Fibroblast of lung (primary cell): Measurements from ENCODE around the gene PRDM16. TPM values are rescaled to one million over a fixed set of nuclear protein-coding genes. Genes with fewer than 3 reads are reported as not detected.
A peak's percentile ranks its signal among the peaks of the same experiment; 100 is the strongest.

Experiments
- DNase-seq, 2 donors: peaks; one replicate each; pipeline versions ENCODE4 v3.0.0 to v3.0.0-alpha.2; 2010; ENCODE audit warnings: low read depth in 2 of 2
- H2AFZ ChIP-seq: 2 replicates; pipeline ENCODE4 v1.5.1; 2012; ENCODE audit warnings: low read length, control low read depth, inconsistent platforms
- H3K27ac ChIP-seq: 2 replicates; pipeline ENCODE4 v1.5.1; 2011; ENCODE audit warnings: low read length, control low read depth; ENCODE audit not compliant: insufficient read depth
- H3K27me3 ChIP-seq: 2 replicates; pipeline ENCODE4 v1.5.1; 2011; ENCODE audit warnings: mild to moderate bottlenecking, low read length; ENCODE audit not compliant: control insufficient read depth, insufficient read depth
- H3K36me3 ChIP-seq: 2 replicates; pipeline ENCODE4 v1.5.1; 2011; ENCODE audit warnings: low read length; ENCODE audit not compliant: control insufficient read depth, insufficient read depth
- H3K4me1 ChIP-seq: 2 replicates; pipeline ENCODE4 v1.5.1; 2011; ENCODE audit warnings: low read length; ENCODE audit not compliant: control insufficient read depth, insufficient read depth; ENCODE audit errors: extremely low read depth
- H3K4me2 ChIP-seq: 2 replicates; pipeline ENCODE4 v1.5.1; 2011; ENCODE audit warnings: low read length, control low read depth; ENCODE audit not compliant: insufficient read depth; ENCODE audit errors: extremely low read depth
- H3K4me3 ChIP-seq, 4 experiments: fragments of 200-600 bp in 1 of 4; sonication (generic) in 1 of 4; replicated peaks in 1 of 4; 2 replicates each; pipeline ENCODE4 v1.5.1; 2011 to 2016; ENCODE audit warnings: low read length in 4 of 4, low read depth in 3 of 4, mild to moderate bottlenecking in 3 of 4, control low read depth in 2 of 4, inconsistent platforms in 1 of 4, mixed read lengths in 1 of 4; ENCODE audit not compliant: insufficient read depth in 1 of 4; ENCODE audit errors: control extremely low read depth in 1 of 4
- H3K79me2 ChIP-seq: 2 replicates; pipeline ENCODE4 v1.5.1; 2012; ENCODE audit warnings: mild to moderate bottlenecking, low read length, inconsistent platforms; ENCODE audit not compliant: control insufficient read depth, insufficient read depth
- H3K9ac ChIP-seq: 2 replicates; pipeline ENCODE4 v1.5.1; 2011; ENCODE audit warnings: mild to moderate bottlenecking, low read length, control low read depth; ENCODE audit not compliant: insufficient read depth
- H3K9me3 ChIP-seq: 2 replicates; pipeline ENCODE4 v1.5.1; 2012; ENCODE audit warnings: low read depth, low read length; ENCODE audit not compliant: control insufficient read depth, insufficient read depth
- H4K20me1 ChIP-seq: 2 replicates; pipeline ENCODE4 v1.5.1; 2011; ENCODE audit warnings: low read length; ENCODE audit not compliant: control insufficient read depth, insufficient read depth; ENCODE audit errors: extremely low read depth
- EZH2 ChIP-seq: IDR thresholded peaks from 2 replicates; pipeline ENCODE4 v1.5.1; 2012; ENCODE audit warnings: low read length, control low read depth, mild to moderate bottlenecking; ENCODE audit errors: missing control alignments
- polyA plus RNA-seq, 2 donors: library from polyadenylated mRNA; depleted of rRNA in 1 of 2; stranded (reverse) in 1 of 2; unstranded in 1 of 2; fragments of >200 nt; gene quantifications; 2 replicates each; pipeline ENCODE4 v1.2.1, GENCODE V29; 2011 to 2012; ENCODE audit warnings: missing spikeins in 1 of 2
- total RNA-seq: library from RNA; depleted of rRNA; stranded (reverse); fragments of >200 nt; gene quantifications from 2 replicates; pipeline ENCODE4 v1.2.1, GENCODE V29; 2014
- TF ChIP-seq, protein P1 (sequence below), 2 donors: IDR thresholded peaks in 1 of 2; conservative IDR thresholded peaks in 1 of 2; 1 replicate in 1 of 2; 2 replicates in 1 of 2; pipeline ENCODE4 v1.5.1; 2011 to 2012; ENCODE audit warnings: low read length in 2 of 2, control low read depth in 1 of 2, inconsistent platforms in 1 of 2, low read depth in 1 of 2, mild to moderate bottlenecking in 1 of 2

PRDM16 gene
- total and polyA plus RNA-seq, 2 donors (not counting 1 experiment from before 2014, with no cell fraction given), result 0.30 to 1.8 TPM

DNA sequence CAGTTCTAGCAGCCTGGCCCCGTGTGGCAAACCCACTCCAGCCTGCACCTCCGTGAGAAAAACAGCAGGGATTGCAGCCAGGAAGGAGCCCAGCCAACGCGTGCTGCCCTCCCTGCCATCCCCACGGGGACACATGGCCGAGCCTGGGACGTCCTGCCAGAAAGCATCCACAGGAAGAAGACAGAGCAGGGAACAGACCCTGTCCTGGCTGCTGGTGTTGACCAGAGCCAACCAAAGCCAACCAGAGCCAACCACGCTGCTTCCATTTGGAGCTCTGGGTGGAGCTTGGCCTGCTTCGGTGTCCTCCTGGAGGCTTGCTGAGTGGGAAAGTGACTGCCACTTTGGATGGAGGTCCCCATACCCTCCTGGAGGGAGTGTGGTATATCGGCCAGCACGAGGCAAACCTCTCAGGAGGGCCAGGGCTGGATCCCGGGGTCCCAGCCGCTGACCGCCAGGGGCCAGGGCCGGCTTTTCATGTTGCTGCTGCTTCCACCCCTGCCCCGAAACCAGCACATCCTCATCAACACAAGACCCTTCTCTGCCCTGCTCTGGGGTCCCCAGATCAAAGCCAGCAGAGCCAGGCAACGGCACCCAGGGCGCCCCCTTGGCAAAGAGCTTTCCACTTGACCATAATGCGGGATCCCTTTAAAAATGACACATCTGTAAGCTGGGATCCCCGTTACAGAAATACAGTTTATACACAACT lies 304.9 kb downstream of the PRDM16 start:
- DNase-seq, result no peak
- Histone ChIP-seq H3K9me3 (no peaks in the 10 kb centered on the region), H3K4me3 (no peak overlapping the region), H3K36me3 (no peaks in the 10 kb centered on the region), H3K79me2 (no peaks in the 10 kb centered on the region), H3K27ac (no peak overlapping the region), H3K9ac (no peak overlapping the region), H3K4me1 (no peaks in the 10 kb centered on the region), H2AFZ (no peak overlapping the region), H3K4me2 (no peak overlapping the region), H3K27me3 (no peaks in the 10 kb centered on the region), H4K20me1 (no peaks in the 10 kb centered on the region)
- no peak for TF ChIP-seq EZH2
- TF ChIP-seq, protein P1, sequence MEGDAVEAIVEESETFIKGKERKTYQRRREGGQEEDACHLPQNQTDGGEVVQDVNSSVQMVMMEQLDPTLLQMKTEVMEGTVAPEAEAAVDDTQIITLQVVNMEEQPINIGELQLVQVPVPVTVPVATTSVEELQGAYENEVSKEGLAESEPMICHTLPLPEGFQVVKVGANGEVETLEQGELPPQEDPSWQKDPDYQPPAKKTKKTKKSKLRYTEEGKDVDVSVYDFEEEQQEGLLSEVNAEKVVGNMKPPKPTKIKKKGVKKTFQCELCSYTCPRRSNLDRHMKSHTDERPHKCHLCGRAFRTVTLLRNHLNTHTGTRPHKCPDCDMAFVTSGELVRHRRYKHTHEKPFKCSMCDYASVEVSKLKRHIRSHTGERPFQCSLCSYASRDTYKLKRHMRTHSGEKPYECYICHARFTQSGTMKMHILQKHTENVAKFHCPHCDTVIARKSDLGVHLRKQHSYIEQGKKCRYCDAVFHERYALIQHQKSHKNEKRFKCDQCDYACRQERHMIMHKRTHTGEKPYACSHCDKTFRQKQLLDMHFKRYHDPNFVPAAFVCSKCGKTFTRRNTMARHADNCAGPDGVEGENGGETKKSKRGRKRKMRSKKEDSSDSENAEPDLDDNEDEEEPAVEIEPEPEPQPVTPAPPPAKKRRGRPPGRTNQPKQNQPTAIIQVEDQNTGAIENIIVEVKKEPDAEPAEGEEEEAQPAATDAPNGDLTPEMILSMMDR (conservative IDR thresholded peaks at IDR 0.05 in 1 of 2, IDR thresholded peaks at IDR 0.05 in 1 of 2; ENCODE audit: low read depth in 1 of 2, low read length in 2 of 2), result no peak

DNA sequence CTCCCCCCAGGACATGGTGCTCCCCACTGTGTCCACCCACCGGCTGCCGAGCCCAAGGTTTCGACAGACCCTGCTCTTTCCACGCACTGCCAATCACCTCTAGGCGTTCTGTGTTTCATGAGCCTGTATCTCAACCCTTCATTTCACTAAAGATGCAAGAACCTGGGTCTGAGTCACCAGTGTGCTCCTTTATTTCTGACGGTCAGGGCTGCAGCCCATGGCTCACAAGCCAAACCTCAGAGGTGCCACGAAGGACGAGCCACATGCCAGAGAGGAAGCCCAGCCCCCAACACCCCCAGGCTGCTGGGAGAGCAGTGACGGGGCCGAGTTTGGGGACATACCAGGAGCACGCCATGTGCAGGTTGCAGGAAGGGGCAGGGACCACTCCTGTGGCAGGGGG lies 306.2 kb downstream of the PRDM16 start:
- H3K4me1 ChIP-seq, result no peaks in the 10 kb centered on the region
- no peak overlapping the region for H2AFZ ChIP-seq
- TF ChIP-seq, protein P1 (conservative IDR thresholded peaks at IDR 0.05 in 1 of 2, IDR thresholded peaks at IDR 0.05 in 1 of 2; ENCODE audit: low read depth in 1 of 2, low read length in 2 of 2), result no peak
- TF ChIP-seq EZH2, result no peak
- no peak overlapping the region for H3K9ac ChIP-seq
- no peaks in the 10 kb centered on the region for H3K9me3 ChIP-seq
- no peak overlapping the region for H3K4me3 ChIP-seq
- H3K36me3 ChIP-seq, result no peaks in the 10 kb centered on the region
- H3K79me2 ChIP-seq, result no peaks in the 10 kb centered on the region
- peak in 1 of 2 donors; percentile 73 for DNase-seq
- no peaks in the 10 kb centered on the region for H3K27me3 ChIP-seq
- H3K4me2 ChIP-seq, result no peak overlapping the region
- no peaks in the 10 kb centered on the region for H4K20me1 ChIP-seq
- H3K27ac ChIP-seq, result no peak overlapping the region

- no peak for DNase-seq
- H3K4me1 ChIP-seq, result no peaks in the 10 kb centered on the region
- H3K27ac ChIP-seq, result no peak overlapping the region
Measured at GRCh38 chr1:3377166-3377565, 308.2 kb downstream of the PRDM16 start.

More at GRCh38 chr1:3377166-3377565, 308.2 kb downstream of the PRDM16 start:
- Histone ChIP-seq H3K4me3 (no peak overlapping the region), H3K79me2 (no peaks in the 10 kb centered on the region), H3K9ac (no peak overlapping the region), H4K20me1 (no peaks in the 10 kb centered on the region), H2AFZ (no peak overlapping the region), H3K27me3 (no peaks in the 10 kb centered on the region), H3K9me3 (no peaks in the 10 kb centered on the region), H3K36me3 (no peaks in the 10 kb centered on the region), H3K4me2 (no peak overlapping the region)
- TF ChIP-seq, protein P1 (conservative IDR thresholded peaks at IDR 0.05 in 1 of 2, IDR thresholded peaks at IDR 0.05 in 1 of 2; ENCODE audit: low read depth in 1 of 2, low read length in 2 of 2), result no peak
- TF ChIP-seq EZH2, result no peak
